ENCODE results near the gene ORAI1.
A peak's percentile ranks its signal among the peaks of the same experiment; 100 is the strongest.
"Not testable (repeated sequence)": the region's sequence is repeated elsewhere in the genome, so short reads cannot be mapped to it uniquely, and the experiment has no call there.

The ORAI1 gene

GRCh38 chr12:121668750-121669520 is 42.6 kb downstream of the ORAI1 start:
- DNase-seq (ENCODE audit: extremely low read depth, low read depth), result no peak
- TF ChIP-seq, protein P1, sequence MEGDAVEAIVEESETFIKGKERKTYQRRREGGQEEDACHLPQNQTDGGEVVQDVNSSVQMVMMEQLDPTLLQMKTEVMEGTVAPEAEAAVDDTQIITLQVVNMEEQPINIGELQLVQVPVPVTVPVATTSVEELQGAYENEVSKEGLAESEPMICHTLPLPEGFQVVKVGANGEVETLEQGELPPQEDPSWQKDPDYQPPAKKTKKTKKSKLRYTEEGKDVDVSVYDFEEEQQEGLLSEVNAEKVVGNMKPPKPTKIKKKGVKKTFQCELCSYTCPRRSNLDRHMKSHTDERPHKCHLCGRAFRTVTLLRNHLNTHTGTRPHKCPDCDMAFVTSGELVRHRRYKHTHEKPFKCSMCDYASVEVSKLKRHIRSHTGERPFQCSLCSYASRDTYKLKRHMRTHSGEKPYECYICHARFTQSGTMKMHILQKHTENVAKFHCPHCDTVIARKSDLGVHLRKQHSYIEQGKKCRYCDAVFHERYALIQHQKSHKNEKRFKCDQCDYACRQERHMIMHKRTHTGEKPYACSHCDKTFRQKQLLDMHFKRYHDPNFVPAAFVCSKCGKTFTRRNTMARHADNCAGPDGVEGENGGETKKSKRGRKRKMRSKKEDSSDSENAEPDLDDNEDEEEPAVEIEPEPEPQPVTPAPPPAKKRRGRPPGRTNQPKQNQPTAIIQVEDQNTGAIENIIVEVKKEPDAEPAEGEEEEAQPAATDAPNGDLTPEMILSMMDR (IDR thresholded peaks at IDR 0.05; ENCODE audit: low read depth, low read length, missing control alignments), result peak; percentile 83

DNA sequence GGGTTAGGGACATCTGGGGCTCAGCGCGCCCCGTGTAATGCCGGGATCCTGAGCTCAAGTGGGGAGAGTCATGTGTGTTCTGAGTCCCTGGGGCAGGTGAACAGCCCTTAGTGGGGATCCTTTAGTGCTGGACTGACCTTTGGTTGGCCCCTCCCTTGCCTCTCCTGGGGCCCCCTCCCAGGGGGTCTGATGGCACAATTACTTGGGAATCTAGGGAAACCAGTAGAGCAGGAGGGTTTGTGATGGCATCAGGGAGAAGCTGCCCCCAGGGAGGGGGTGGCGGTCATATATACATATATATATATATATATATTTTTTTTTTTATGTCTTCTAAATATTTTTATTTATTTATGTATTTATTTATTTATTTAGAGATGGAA is 43.2 kb downstream of the ORAI1 start, which contains the start of gene MORN3:
Gene MORN3 (minus strand): TSS at position 134 of the 380 bp plus-strand sequence. CDS start 171 bp downstream, outside the sequence.
- DNase-seq (ENCODE audit: extremely low read depth, low read depth), result no peak
- TF ChIP-seq, protein P1 (IDR thresholded peaks at IDR 0.05; ENCODE audit: low read depth, low read length, missing control alignments), result no peak
- H3K4me3 ChIP-seq (replicated peaks; ENCODE audit: low read depth, low read length), result no peak within 1 kb of the TSS

More at GRCh38 chr12:121668750-121669520, 42.6 kb downstream of the ORAI1 start:
- no peak overlapping the region for H3K4me3 ChIP-seq (replicated peaks; ENCODE audit: low read depth, low read length)

- H3K4me3 ChIP-seq (replicated peaks; ENCODE audit: low read depth, low read length), result peak overlapping the region; percentile 53
- no peak for DNase-seq (ENCODE audit: extremely low read depth, low read depth)
- TF ChIP-seq, protein P1 (IDR thresholded peaks at IDR 0.05; ENCODE audit: low read depth, low read length, missing control alignments), result no peak
Measured at GRCh38 chr12:121673013-121673511, 46.7 kb downstream of the ORAI1 start.

DNA sequence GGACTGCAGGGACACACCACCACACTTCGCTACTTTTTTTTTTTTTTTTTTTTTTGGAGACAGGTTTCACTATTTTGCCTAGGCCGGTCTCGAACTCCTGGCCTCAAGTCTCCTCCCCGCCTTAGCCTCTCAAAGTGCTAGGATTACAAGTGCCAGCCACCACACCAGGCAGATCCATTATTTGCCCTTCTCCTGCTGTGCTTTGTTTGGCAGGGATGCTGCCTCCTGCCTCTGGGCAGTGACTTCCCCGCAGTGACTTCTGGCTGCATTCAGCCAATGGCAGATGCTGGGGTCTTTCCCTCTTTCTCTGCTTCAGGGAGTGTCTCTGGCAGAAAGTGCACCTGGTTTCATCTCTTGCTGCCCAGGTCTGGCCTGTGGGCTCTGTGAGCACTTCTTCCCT is 49.9 kb downstream of the ORAI1 start:
- DNase-seq (ENCODE audit: extremely low read depth, low read depth), result no peak
- TF ChIP-seq, protein P1 (IDR thresholded peaks at IDR 0.05; ENCODE audit: low read depth, low read length, missing control alignments), result no peak
- H3K4me3 ChIP-seq (replicated peaks; ENCODE audit: low read depth, low read length), result no peak overlapping the region

GRCh38 chr12:121678305-121678704 is 52.0 kb downstream of the ORAI1 start:
- no peak overlapping the region for H3K4me3 ChIP-seq (replicated peaks; ENCODE audit: low read depth, low read length)
- TF ChIP-seq, protein P1 (IDR thresholded peaks at IDR 0.05; ENCODE audit: low read depth, low read length, missing control alignments), result no peak
- no peak for DNase-seq (ENCODE audit: extremely low read depth, low read depth)

GRCh38 chr12:121678716-121679300 is 52.5 kb downstream of the ORAI1 start:
- no peak for DNase-seq (ENCODE audit: extremely low read depth, low read depth)

GRCh38 chr12:121679661-121680197 is 53.4 kb downstream of the ORAI1 start:
- not testable (repeated sequence) for DNase-seq (ENCODE audit: extremely low read depth, low read depth); H3K4me3 ChIP-seq (replicated peaks; ENCODE audit: low read depth, low read length)

More at GRCh38 chr12:121678716-121679300, 52.5 kb downstream of the ORAI1 start:
- H3K4me3 ChIP-seq (replicated peaks; ENCODE audit: low read depth, low read length), result no peak overlapping the region
- TF ChIP-seq, protein P1 (IDR thresholded peaks at IDR 0.05; ENCODE audit: low read depth, low read length, missing control alignments), result no peak
